GM23338 (cell line): ENCODE data around the gene ZBTB46. TPM values are rescaled to one million over a fixed set of nuclear protein-coding genes. Genes with fewer than 3 reads are reported as not detected.

Experiments used
- ATAC-seq: fragments of 200-7000 bp; cut with Tn5 transposase; 3 replicates; pipeline ENCODE4 v1.9.1; 2020
- DNase-seq: peaks from one replicate; pipeline ENCODE4 v3.0.0-alpha.2; 2015; ENCODE audit warnings: low spot score
- H2AFZ ChIP-seq: fragments of 200-600 bp; sonication (generic); 2 replicates; pipeline ENCODE4 v1.8.0; 2016; ENCODE audit warnings: antibody characterized with exemption, mild to moderate bottlenecking, moderate library complexity
- H3F3A ChIP-seq: fragments of 200-600 bp; sonication (generic); replicated peaks from 2 replicates; pipeline ENCODE4 v1.8.0; 2017; ENCODE audit warnings: antibody characterized with exemption, mixed run types, low read depth
- H3K27ac ChIP-seq: fragments of 200-600 bp; sonication (generic); 2 replicates; pipeline ENCODE4 v1.6.1; 2016; ENCODE audit warnings: low read depth
- H3K27me3 ChIP-seq: fragments of 200-600 bp; sonication (generic); 2 replicates; pipeline ENCODE4 v1.8.0; 2016; ENCODE audit warnings: mild to moderate bottlenecking, mixed run types, moderate library complexity; ENCODE audit not compliant: insufficient read depth
- H3K36me3 ChIP-seq: fragments of 200-600 bp; sonication (generic); 2 replicates; pipeline ENCODE4 v1.8.0; 2016; ENCODE audit warnings: mild to moderate bottlenecking; ENCODE audit not compliant: insufficient read depth
- H3K4me1 ChIP-seq: fragments of 200-600 bp; sonication (generic); 2 replicates; pipeline ENCODE4 v1.8.0; 2016; ENCODE audit warnings: mild to moderate bottlenecking, moderate library complexity; ENCODE audit not compliant: insufficient read depth
- H3K4me2 ChIP-seq: fragments of 200-600 bp; sonication (generic); 2 replicates; pipeline ENCODE4 v1.7.1; 2017; ENCODE audit warnings: mixed run types
- H3K4me3 ChIP-seq: fragments of 200-600 bp; sonication (generic); 2 replicates; pipeline ENCODE4 v1.6.1; 2016; ENCODE audit warnings: mixed run types
- H3K79me2 ChIP-seq: fragments of 200-600 bp; sonication (generic); replicated peaks from 2 replicates; pipeline ENCODE4 v1.8.0; 2017; ENCODE audit warnings: mild to moderate bottlenecking; ENCODE audit not compliant: insufficient read depth
- H3K9me2 ChIP-seq: fragments of 200-600 bp; sonication (generic); 2 replicates; pipeline ENCODE4 v1.8.0; 2017; ENCODE audit not compliant: insufficient read depth
- H4K20me1 ChIP-seq: fragments of 200-600 bp; sonication (generic); replicated peaks from 2 replicates; pipeline ENCODE4 v1.8.0; 2017; ENCODE audit warnings: mild to moderate bottlenecking; ENCODE audit not compliant: insufficient read depth
- H3K27ac Mint-ChIP-seq: 2 replicates; pipeline ENCODE4 v1.8.0; 2020; ENCODE audit warnings: inconsistent platforms, mild to moderate bottlenecking, moderate library complexity, mixed read lengths
- H3K27me3 Mint-ChIP-seq: 3 replicates; pipeline ENCODE4 v1.8.0; 2022; ENCODE audit warnings: low read depth, mild to moderate bottlenecking, moderate library complexity, mixed read lengths, inconsistent platforms; ENCODE audit not compliant: insufficient read depth, poor library complexity
- H3K36me3 Mint-ChIP-seq: 3 replicates; pipeline ENCODE4 v1.8.0; 2021; ENCODE audit warnings: low read depth, mild to moderate bottlenecking, inconsistent platforms, moderate library complexity, mixed read lengths
- H3K4me1 Mint-ChIP-seq: 3 replicates; pipeline ENCODE4 v1.8.0; 2020; ENCODE audit warnings: mild to moderate bottlenecking, inconsistent platforms, mixed read lengths
- H3K4me3 Mint-ChIP-seq: 3 replicates; pipeline ENCODE4 v1.8.0; 2021; ENCODE audit warnings: moderate library complexity, mild to moderate bottlenecking, inconsistent platforms, mixed read lengths
- H3K9me3 Mint-ChIP-seq: 3 replicates; pipeline ENCODE4 v1.8.0; 2020; ENCODE audit warnings: moderate library complexity, mild to moderate bottlenecking, inconsistent platforms, mixed read lengths
- CTCF ChIP-seq, 2 experiments: fragments of 200-600 bp in 1 of 2; sonication (generic) in 1 of 2; conservative IDR thresholded peaks; 2 replicates each; pipeline versions ENCODE4 v1.5.1 to v1.6.1; 2016 to 2017; ENCODE audit warnings: antibody characterized with exemption in 2 of 2, low read depth in 2 of 2, mild to moderate bottlenecking in 2 of 2, moderate library complexity in 1 of 2
- EZH2 ChIP-seq: fragments of 200-600 bp; sonication (generic); IDR thresholded peaks from one replicate; pipeline ENCODE4 v1.8.0; 2017; ENCODE audit warnings: antibody characterized with exemption, mild to moderate bottlenecking, low read depth; ENCODE audit not compliant: unreplicated experiment
- POLR2AphosphoS5 ChIP-seq: IDR thresholded peaks from 2 replicates; pipeline ENCODE4 v1.6.1; 2016; ENCODE audit warnings: antibody characterized with exemption, low read depth
- ZNF114 ChIP-seq: fragments of 250-450 bp; sonication (Bioruptor Pico); IDR thresholded peaks from 2 replicates; pipeline ENCODE4 v1.5.0; 2020; ENCODE audit warnings: mild to moderate bottlenecking, moderate library complexity
- ZNF331 ChIP-seq: fragments of 250-450 bp; sonication (Bioruptor Pico); IDR thresholded peaks from 2 replicates; pipeline ENCODE4 v1.5.0; 2020; ENCODE audit warnings: low read depth, mild to moderate bottlenecking, moderate library complexity
- polyA plus RNA-seq: library from polyadenylated mRNA; unstranded; fragments of >200 nt; fragmentation: Nextera tagmentation; extraction: Ambion mirVana; gene quantifications from 2 replicates; pipeline ENCODE4 v1.2.1, GENCODE V29; 2016
- total RNA-seq: library from RNA; depleted of rRNA; stranded (reverse); fragments of >200 nt; shearing (Covaris generic); gene quantifications from 2 replicates; pipeline ENCODE4 v1.2.3, GENCODE V29; 2014
- TF ChIP-seq, protein P1 (sequence below): fragments of 250-450 bp; sonication (Bioruptor Pico); IDR thresholded peaks from 2 replicates; pipeline ENCODE4 v1.5.0; 2020; ENCODE audit warnings: mild to moderate bottlenecking, moderate library complexity
- TF ChIP-seq, protein P2 (sequence below): IDR thresholded peaks from 2 replicates; pipeline ENCODE4 v1.6.1; 2016; ENCODE audit warnings: antibody characterized with exemption

Gene ZBTB46
- total and polyA plus RNA-seq, 2 experiments from 2014 or later, result 3.2 to 26.9 TPM

DNA sequence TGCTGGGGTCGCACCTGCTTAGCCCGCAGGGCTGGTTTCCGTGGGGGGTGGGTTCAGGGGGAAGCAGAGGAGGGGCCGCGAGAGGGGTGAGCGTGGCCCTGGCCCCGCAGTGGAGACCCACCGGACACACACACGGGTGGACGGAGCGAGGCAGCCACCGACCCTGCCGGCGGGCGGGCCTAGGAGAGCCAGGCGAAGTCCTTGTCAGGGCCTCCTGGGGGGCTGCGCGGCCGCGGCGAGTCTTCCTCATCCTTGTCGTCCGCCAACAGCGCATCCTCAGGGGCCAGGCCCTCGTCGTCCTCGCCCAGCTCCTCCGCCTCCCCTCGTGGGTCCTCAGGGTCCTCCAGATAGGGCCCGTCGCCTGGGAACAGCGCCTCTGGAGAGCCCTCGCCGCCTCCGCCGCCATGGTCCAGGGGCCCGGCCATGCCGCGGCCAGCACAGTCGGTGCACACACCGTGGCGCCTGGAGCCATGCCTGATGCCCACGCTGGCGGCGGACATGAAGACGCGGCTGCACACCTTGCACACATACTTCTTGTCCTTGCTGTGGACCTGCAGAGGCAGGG, 84.2 kb downstream of the ZBTB46 start:
- H3K4me1 ChIP-seq, result no peaks in the 10 kb centered on the region; the same call in 1 of the 2 replicates
- no peaks in the 10 kb centered on the region for H3K79me2 ChIP-seq
- H3K36me3 ChIP-seq, result no peaks in the 10 kb centered on the region
- Mint-ChIP-seq H3K27ac (no peak overlapping the region), H3K36me3 (peaks cover 8% of the 10 kb centered on the region), H3K4me1 (peaks cover 4% of the 10 kb centered on the region; the same call in 2 of the 3 replicates), H3K27me3 (peaks cover 4% of the 10 kb centered on the region), H3K9me3 (no peaks in the 10 kb centered on the region; the same call in 2 of the 3 replicates), H3K4me3 (no peak overlapping the region)
- no peaks in the 10 kb centered on the region for H3K9me2 ChIP-seq
- no peak overlapping the region for H3K27ac ChIP-seq
- H2AFZ ChIP-seq, result no peak overlapping the region
- DNase-seq, result no peak
- no peaks in the 10 kb centered on the region for H3K27me3 ChIP-seq
- no peak for TF ChIP-seq EZH2
- TF ChIP-seq, protein P1, sequence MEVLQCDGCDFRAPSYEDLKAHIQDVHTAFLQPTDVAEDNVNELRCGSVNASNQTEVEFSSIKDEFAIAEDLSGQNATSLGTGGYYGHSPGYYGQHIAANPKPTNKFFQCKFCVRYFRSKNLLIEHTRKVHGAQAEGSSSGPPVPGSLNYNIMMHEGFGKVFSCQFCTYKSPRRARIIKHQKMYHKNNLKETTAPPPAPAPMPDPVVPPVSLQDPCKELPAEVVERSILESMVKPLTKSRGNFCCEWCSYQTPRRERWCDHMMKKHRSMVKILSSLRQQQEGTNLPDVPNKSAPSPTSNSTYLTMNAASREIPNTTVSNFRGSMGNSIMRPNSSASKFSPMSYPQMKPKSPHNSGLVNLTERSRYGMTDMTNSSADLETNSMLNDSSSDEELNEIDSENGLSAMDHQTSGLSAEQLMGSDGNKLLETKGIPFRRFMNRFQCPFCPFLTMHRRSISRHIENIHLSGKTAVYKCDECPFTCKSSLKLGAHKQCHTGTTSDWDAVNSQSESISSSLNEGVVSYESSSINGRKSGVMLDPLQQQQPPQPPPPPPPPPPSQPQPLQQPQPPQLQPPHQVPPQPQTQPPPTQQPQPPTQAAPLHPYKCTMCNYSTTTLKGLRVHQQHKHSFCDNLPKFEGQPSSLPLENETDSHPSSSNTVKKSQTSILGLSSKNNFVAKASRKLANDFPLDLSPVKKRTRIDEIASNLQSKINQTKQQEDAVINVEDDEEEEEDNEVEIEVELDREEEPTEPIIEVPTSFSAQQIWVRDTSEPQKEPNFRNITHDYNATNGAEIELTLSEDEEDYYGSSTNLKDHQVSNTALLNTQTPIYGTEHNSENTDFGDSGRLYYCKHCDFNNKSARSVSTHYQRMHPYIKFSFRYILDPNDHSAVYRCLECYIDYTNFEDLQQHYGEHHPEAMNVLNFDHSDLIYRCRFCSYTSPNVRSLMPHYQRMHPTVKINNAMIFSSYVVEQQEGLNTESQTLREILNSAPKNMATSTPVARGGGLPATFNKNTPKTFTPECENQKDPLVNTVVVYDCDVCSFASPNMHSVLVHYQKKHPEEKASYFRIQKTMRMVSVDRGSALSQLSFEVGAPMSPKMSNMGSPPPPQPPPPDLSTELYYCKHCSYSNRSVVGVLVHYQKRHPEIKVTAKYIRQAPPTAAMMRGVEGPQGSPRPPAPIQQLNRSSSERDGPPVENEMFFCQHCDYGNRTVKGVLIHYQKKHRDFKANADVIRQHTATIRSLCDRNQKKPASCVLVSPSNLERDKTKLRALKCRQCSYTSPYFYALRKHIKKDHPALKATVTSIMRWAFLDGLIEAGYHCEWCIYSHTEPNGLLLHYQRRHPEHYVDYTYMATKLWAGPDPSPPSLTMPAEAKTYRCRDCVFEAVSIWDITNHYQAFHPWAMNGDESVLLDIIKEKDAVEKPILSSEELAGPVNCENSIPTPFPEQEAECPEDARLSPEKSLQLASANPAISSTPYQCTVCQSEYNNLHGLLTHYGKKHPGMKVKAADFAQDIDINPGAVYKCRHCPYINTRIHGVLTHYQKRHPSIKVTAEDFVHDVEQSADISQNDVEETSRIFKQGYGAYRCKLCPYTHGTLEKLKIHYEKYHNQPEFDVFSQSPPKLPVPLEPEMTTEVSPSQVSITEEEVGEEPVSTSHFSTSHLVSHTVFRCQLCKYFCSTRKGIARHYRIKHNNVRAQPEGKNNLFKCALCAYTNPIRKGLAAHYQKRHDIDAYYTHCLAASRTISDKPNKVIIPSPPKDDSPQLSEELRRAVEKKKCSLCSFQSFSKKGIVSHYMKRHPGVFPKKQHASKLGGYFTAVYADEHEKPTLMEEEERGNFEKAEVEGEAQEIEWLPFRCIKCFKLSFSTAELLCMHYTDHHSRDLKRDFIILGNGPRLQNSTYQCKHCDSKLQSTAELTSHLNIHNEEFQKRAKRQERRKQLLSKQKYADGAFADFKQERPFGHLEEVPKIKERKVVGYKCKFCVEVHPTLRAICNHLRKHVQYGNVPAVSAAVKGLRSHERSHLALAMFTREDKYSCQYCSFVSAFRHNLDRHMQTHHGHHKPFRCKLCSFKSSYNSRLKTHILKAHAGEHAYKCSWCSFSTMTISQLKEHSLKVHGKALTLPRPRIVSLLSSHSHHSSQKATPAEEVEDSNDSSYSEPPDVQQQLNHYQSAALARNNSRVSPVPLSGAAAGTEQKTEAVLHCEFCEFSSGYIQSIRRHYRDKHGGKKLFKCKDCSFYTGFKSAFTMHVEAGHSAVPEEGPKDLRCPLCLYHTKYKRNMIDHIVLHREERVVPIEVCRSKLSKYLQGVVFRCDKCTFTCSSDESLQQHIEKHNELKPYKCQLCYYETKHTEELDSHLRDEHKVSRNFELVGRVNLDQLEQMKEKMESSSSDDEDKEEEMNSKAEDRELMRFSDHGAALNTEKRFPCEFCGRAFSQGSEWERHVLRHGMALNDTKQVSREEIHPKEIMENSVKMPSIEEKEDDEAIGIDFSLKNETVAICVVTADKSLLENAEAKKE (CRISPR knock-in tag), result no peak
- TF ChIP-seq POLR2AphosphoS5, result no peak
- TF ChIP-seq, protein P2, sequence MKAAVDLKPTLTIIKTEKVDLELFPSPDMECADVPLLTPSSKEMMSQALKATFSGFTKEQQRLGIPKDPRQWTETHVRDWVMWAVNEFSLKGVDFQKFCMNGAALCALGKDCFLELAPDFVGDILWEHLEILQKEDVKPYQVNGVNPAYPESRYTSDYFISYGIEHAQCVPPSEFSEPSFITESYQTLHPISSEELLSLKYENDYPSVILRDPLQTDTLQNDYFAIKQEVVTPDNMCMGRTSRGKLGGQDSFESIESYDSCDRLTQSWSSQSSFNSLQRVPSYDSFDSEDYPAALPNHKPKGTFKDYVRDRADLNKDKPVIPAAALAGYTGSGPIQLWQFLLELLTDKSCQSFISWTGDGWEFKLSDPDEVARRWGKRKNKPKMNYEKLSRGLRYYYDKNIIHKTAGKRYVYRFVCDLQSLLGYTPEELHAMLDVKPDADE, result no peak
- TF ChIP-seq CTCF (conservative IDR thresholded peaks at IDR 0.05; ENCODE audit: low read depth in 2 of 2), result no peak
- TF ChIP-seq ZNF114, result no peak
- no peak for TF ChIP-seq ZNF331 (CRISPR knock-in tag)
- peaks cover 22% of the 10 kb centered on the region for H3F3A ChIP-seq
- no peak overlapping the region for H3K4me3 ChIP-seq
- ATAC-seq, result no peak
- H4K20me1 ChIP-seq, result no peaks in the 10 kb centered on the region
- no peak overlapping the region for H3K4me2 ChIP-seq
